Femur (tissue), 1 donor: ENCODE results near the gene ARAF.
"Not testable (repeated sequence)": the region's sequence is repeated elsewhere in the genome, so short reads cannot be mapped to it uniquely, and the experiment has no call there.

Experiments
- DNase-seq: peaks from one replicate; pipeline ENCODE4 v3.0.0-alpha.2; 2017

Gene ARAF

DNA sequence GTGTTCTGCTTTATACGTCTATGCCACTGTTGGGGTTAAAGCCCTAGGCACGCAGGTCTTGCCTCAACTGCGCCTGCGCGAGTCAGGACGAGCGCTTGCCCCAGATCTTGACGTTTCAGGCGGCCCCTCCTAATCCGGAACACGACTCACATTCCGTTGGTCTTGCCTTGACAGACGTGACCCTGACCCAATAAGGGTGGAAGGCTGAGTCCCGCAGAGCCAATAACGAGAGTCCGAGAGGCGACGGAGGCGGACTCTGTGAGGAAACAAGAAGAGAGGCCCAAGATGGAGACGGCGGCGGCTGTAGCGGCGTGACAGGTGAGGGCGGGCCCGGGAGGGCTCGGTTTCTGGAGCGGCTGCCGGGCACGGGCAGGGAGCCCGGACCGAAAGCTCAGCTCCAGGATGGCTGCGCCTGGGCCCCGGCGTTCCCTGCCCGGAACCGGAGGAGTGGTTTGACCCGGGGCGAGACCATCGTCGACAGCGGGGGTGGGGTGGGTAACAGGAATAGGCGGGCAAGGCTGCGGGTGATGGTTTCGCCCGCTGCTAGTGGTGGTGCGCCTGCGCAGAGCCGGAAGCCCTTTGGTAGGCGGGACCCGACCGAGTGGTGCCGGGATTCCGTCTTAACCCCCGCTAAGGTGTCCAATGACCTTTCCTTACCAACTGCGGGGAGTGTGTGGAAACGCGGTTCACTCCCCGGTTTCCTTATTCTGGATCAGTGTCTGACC lies at the start of gene ARAF:
Gene ARAF, plus strand, starts transcription at position 272 of the 725 bp plus-strand sequence. CDS start 1,763 bp downstream, outside the sequence.
- peak; percentile 99 for DNase-seq

- not testable (repeated sequence) for DNase-seq
Observed at GRCh38 chrX:47512383-47512782, 48.6 kb upstream of the ARAF start.

GRCh38 chrX:47513034-47513965 lies 47.7 kb upstream of the ARAF start:
- DNase-seq: peak; percentile 29

GRCh38 chrX:47514533-47515235 lies 46.3 kb upstream of the ARAF start:
- DNase-seq: no peak

GRCh38 chrX:47515941-47516665 lies 44.9 kb upstream of the ARAF start:
- no peak for DNase-seq

DNA sequence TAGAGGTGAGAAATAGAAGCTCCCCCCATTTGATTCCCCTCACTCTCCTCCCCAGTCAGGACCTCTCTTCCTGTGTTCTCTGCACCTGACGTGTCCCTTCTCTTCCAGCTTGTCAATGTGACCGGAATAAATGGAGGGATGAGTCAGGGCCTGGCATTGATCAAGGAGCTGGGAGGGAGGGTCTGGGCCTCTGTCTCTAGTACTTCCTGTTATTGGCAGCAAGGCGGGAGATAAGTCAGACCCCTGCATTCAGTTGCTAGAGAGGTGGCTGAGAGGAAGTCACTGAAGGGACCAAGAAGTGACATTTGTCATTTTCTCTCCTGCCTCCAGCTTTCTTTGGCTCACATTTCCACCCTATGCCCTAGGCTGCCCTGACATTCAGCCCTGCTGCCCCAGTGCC lies 42.9 kb upstream of the ARAF start:
- no peak for DNase-seq

- DNase-seq: peak; percentile 89
Observed at GRCh38 chrX:47523297-47523696, 37.7 kb upstream of the ARAF start.

DNA sequence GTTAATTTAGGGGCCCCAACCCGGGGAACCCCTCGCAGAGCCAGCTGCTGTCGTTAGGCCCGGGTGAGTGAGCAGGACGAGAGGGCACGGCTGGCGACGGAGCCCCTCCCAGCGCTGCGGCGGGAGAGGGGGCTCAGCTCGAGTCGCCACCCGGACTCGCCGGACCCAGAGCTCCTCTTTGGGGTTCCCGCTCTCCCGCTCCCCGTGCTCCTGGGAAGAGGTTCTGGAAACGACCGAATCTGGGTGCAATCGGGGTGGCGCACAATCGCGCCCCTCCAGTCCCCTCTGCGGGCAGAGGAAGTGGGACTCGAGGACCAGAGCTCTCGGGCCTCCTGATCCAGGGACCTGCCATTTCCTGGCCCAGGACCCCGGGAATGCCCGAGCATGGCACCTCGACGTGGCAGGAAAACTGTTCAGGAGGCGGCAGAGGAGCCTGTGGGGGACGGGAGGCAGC lies 37.3 kb upstream of the ARAF start:
- DNase-seq: no peak

GRCh38 chrX:47529548-47529947 lies 31.5 kb upstream of the ARAF start:
- DNase-seq: no peak

- DNase-seq: no peak
Observed at GRCh38 chrX:47530049-47530448, 31.0 kb upstream of the ARAF start.

- DNase-seq: no peak
Observed at GRCh38 chrX:47539860-47540259, 21.1 kb upstream of the ARAF start.

GRCh38 chrX:47540754-47541538 lies 20.1 kb upstream of the ARAF start:
- peak; percentile 93 for DNase-seq

DNA sequence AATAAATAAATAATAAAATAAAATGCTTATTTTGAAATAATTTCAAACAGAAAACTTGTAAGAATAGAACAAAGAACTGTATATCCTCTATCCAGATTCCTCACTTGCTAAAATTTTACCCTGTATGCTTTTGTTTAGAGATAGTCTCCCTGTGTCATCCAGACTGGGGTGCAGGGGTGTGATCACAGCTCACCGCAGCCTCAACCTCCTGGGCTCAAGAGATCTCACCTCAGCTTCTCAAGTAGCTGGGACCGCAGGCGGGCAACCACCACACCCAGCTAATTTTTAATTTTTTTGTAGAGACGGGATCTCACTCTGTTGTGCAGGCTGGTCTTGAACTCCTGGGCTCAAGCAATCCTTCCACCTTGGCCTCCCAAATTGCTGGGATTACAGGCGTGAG lies 17.5 kb upstream of the ARAF start:
- no peak for DNase-seq

GRCh38 chrX:47556045-47556623 lies 4.9 kb upstream of the ARAF start:
- DNase-seq: peak; percentile 94

GRCh38 chrX:47558436-47558835 lies 2.6 kb upstream of the ARAF start:
- DNase-seq: no peak

DNA sequence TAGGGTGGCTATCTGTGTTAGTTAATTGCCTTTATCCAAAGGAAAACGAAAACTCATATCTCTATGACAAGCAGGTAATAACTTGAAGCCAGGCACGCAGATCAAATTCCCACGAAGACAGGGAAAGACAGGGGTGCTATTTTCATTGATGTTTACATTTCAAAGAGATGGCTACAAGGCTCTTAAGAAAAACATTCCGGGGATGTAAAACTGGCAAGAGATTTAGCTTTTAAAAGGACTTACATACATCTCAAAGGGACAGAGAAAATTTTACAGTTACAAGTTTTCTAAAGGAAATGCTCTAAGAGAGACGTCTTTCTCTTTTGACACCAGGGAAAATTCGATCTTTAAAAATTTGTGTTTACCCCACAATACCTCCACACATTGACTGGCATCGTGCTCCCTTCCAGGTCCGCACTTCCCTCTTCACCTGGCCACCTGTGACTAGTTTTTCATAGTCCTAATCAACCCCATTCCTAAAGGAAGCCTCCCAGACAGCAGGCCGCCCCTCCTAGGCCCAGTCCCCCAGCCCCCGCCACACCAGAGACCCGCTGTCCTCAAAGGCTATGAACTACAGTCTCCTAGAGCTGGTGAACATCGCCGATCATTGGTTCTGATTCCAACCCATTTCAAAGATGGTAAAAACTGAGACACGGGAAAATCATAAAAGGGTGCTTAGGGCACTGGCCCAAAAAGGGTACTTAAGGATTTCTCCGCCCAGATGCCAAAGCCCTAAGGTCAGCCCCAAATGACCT lies 649 bp upstream of the ARAF start:
- DNase-seq: no peak

- no peak for DNase-seq
Observed at GRCh38 chrX:47561659-47562151, 700 bp downstream of the ARAF start.

DNA sequence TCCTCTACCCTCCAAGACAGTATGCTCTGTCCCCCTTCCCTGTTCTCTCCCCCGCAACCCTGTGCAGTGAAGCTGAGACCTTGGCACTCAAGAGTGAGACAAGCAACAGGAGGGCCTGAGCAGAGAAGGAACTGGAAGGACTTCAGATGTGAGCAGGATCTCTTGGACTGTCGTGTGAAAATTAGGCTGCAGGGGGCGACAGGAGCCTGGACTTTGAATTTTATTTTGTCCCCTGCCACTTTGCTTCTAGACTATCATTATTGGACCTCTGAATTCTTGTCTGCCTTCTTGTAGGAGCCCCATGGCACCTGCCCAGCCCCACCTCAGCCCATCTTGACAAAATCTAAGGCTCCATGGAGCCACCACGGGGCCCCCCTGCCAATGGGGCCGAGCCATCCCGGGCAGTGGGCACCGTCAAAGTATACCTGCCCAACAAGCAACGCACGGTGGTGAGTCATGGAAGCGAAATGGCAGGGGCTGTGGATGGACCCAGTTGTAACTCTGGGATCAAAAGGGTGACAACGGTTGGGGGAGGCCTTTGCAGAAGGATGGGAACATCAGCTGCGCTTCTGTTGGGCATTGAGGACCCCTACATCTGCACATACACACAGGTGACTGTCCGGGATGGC lies 1.7 kb downstream of the ARAF start:
- DNase-seq: no peak

GRCh38 chrX:47563801-47564315 lies 2.9 kb downstream of the ARAF start:
- no peak for DNase-seq
